Activated T-cell treated with anti-CD3 and anti-CD28 coated beads, Interleukin-2, amount 50 U/mL, for 4 hours (primary cell): ENCODE data around the gene THNSL1. TPM values are rescaled to one million over a fixed set of nuclear protein-coding genes. Genes with fewer than 3 reads are reported as not detected.

ENCODE experiments used
- ATAC-seq, 2 donors: fragments of 200-7000 bp; cut with Tn5 transposase; one replicate each; pipeline ENCODE4 v1.10.0; 2021
- DNase-seq: peaks from one replicate; pipeline ENCODE4 v3.0.0-alpha.2; 2020
- H3K27me3 Mint-ChIP-seq: one replicate; pipeline ENCODE4 v1.8.0; 2021; ENCODE audit warnings: low read depth, mixed read lengths
- H3K36me3 Mint-ChIP-seq: one replicate; pipeline ENCODE4 v1.8.0; 2022; ENCODE audit warnings: mixed read lengths; ENCODE audit not compliant: insufficient read depth
- H3K4me1 Mint-ChIP-seq: one replicate; pipeline ENCODE4 v1.8.0; 2021; ENCODE audit warnings: low read depth, mixed read lengths
- H3K4me3 Mint-ChIP-seq: one replicate; pipeline ENCODE4 v1.8.0; 2021; ENCODE audit warnings: mild to moderate bottlenecking, moderate library complexity, mixed read lengths
- H3K9me3 Mint-ChIP-seq: one replicate; pipeline ENCODE4 v1.8.0; 2021; ENCODE audit warnings: mixed read lengths
- total RNA-seq, 3 donors: library from RNA; stranded (reverse); gene quantifications; one replicate each; pipeline ENCODE4 v1.2.1, GENCODE V29; 2021

The THNSL1 gene
- total RNA-seq, 3 donors from 2014 or later: 3.4 to 4.8 (median 4.0) TPM

- DNase-seq: no peak
- Mint-ChIP-seq H3K36me3 (peaks cover 13% of the 10 kb centered on the region), H3K9me3 (no peaks in the 10 kb centered on the region), H3K27me3 (no peaks in the 10 kb centered on the region), H3K4me1 (no peaks in the 10 kb centered on the region), H3K4me3 (no peak overlapping the region)
- ATAC-seq: no peak
Measured at GRCh38 chr10:25024528-25024927, 8.1 kb downstream of the THNSL1 start.

GRCh38 chr10:25026463-25026862 is 10.1 kb downstream of the THNSL1 start:
- Mint-ChIP-seq H3K36me3 (peaks cover 15% of the 10 kb centered on the region), H3K4me3 (no peak overlapping the region), H3K4me1 (no peaks in the 10 kb centered on the region), H3K9me3 (peaks cover 4% of the 10 kb centered on the region), H3K27me3 (no peaks in the 10 kb centered on the region)
- ATAC-seq (no peak), DNase-seq (no peak)

GRCh38 chr10:25028711-25029110 is 12.3 kb downstream of the THNSL1 start:
- Mint-ChIP-seq H3K9me3 (peaks cover 4% of the 10 kb centered on the region), H3K4me3 (no peak overlapping the region), H3K4me1 (no peaks in the 10 kb centered on the region), H3K27me3 (no peaks in the 10 kb centered on the region), H3K36me3 (peaks cover 8% of the 10 kb centered on the region)
- DNase-seq (no peak), ATAC-seq (no peak)

- DNase-seq (no peak), ATAC-seq (no peak)
- H3K27me3 Mint-ChIP-seq: no peaks in the 10 kb centered on the region
- no peak overlapping the region for H3K4me3 Mint-ChIP-seq
- H3K4me1 Mint-ChIP-seq: no peaks in the 10 kb centered on the region
- peaks cover 4% of the 10 kb centered on the region for H3K9me3 Mint-ChIP-seq
- H3K36me3 Mint-ChIP-seq: peaks cover 2% of the 10 kb centered on the region
Measured at GRCh38 chr10:25029519-25029918, 13.1 kb downstream of the THNSL1 start.

GRCh38 chr10:25036381-25036780 is 20.0 kb downstream of the THNSL1 start:
- no peaks in the 10 kb centered on the region for H3K9me3 Mint-ChIP-seq
- H3K4me3 Mint-ChIP-seq: no peak overlapping the region
- ATAC-seq (no peak), DNase-seq (no peak)
- H3K27me3 Mint-ChIP-seq: peaks cover 22% of the 10 kb centered on the region
- peaks cover 2% of the 10 kb centered on the region for H3K4me1 Mint-ChIP-seq
- no peaks in the 10 kb centered on the region for H3K36me3 Mint-ChIP-seq

GRCh38 chr10:25038325-25038724 is 21.9 kb downstream of the THNSL1 start:
- no peak for DNase-seq
- no peaks in the 10 kb centered on the region for H3K9me3 Mint-ChIP-seq
- peaks cover 25% of the 10 kb centered on the region for H3K27me3 Mint-ChIP-seq
- peaks cover 2% of the 10 kb centered on the region for H3K4me1 Mint-ChIP-seq
- ATAC-seq: no peak
- H3K4me3 Mint-ChIP-seq: no peak overlapping the region
- no peaks in the 10 kb centered on the region for H3K36me3 Mint-ChIP-seq

GRCh38 chr10:25039531-25039930 is 23.1 kb downstream of the THNSL1 start:
- Mint-ChIP-seq H3K4me3 (no peak overlapping the region), H3K9me3 (no peaks in the 10 kb centered on the region), H3K36me3 (no peaks in the 10 kb centered on the region), H3K4me1 (peaks cover 2% of the 10 kb centered on the region), H3K27me3 (peaks cover 25% of the 10 kb centered on the region)
- ATAC-seq: no peak
- DNase-seq: no peak

GRCh38 chr10:25046641-25047040 is 30.2 kb downstream of the THNSL1 start:
- ATAC-seq (no peak), DNase-seq (no peak)
- no peaks in the 10 kb centered on the region for H3K9me3 Mint-ChIP-seq
- peaks cover 24% of the 10 kb centered on the region for H3K27me3 Mint-ChIP-seq
- H3K4me3 Mint-ChIP-seq: no peak overlapping the region
- no peaks in the 10 kb centered on the region for H3K36me3 Mint-ChIP-seq
- no peaks in the 10 kb centered on the region for H3K4me1 Mint-ChIP-seq

- ATAC-seq (no peak), DNase-seq (no peak)
- no peaks in the 10 kb centered on the region for H3K36me3 Mint-ChIP-seq
- H3K27me3 Mint-ChIP-seq: peaks cover 24% of the 10 kb centered on the region
- no peaks in the 10 kb centered on the region for H3K4me1 Mint-ChIP-seq
- H3K9me3 Mint-ChIP-seq: no peaks in the 10 kb centered on the region
- no peak overlapping the region for H3K4me3 Mint-ChIP-seq
Measured at GRCh38 chr10:25047088-25047487, 30.7 kb downstream of the THNSL1 start.

- no peak for ATAC-seq
- H3K4me3 Mint-ChIP-seq: no peak overlapping the region
- H3K36me3 Mint-ChIP-seq: no peaks in the 10 kb centered on the region
- DNase-seq: no peak
- H3K4me1 Mint-ChIP-seq: no peaks in the 10 kb centered on the region
- no peaks in the 10 kb centered on the region for H3K9me3 Mint-ChIP-seq
- H3K27me3 Mint-ChIP-seq: peaks cover 24% of the 10 kb centered on the region
Measured at GRCh38 chr10:25047591-25048301, 31.3 kb downstream of the THNSL1 start.

GRCh38 chr10:25048450-25048849 is 32.0 kb downstream of the THNSL1 start:
- no peak for DNase-seq
- Mint-ChIP-seq H3K4me1 (no peaks in the 10 kb centered on the region), H3K9me3 (no peaks in the 10 kb centered on the region), H3K4me3 (no peak overlapping the region), H3K27me3 (peaks cover 24% of the 10 kb centered on the region), H3K36me3 (no peaks in the 10 kb centered on the region)
- ATAC-seq: no peak

- H3K36me3 Mint-ChIP-seq: no peaks in the 10 kb centered on the region
- no peaks in the 10 kb centered on the region for H3K9me3 Mint-ChIP-seq
- H3K4me3 Mint-ChIP-seq: no peak overlapping the region
- H3K4me1 Mint-ChIP-seq: no peaks in the 10 kb centered on the region
- peaks cover 20% of the 10 kb centered on the region for H3K27me3 Mint-ChIP-seq
- DNase-seq (no peak), ATAC-seq (no peak)
Measured at GRCh38 chr10:25049966-25050365, 33.6 kb downstream of the THNSL1 start.

GRCh38 chr10:25050402-25050801 is 34.0 kb downstream of the THNSL1 start:
- ATAC-seq: no peak
- Mint-ChIP-seq H3K4me1 (no peaks in the 10 kb centered on the region), H3K36me3 (no peaks in the 10 kb centered on the region), H3K27me3 (peaks cover 19% of the 10 kb centered on the region), H3K4me3 (no peak overlapping the region), H3K9me3 (no peaks in the 10 kb centered on the region)
- DNase-seq: no peak

- no peaks in the 10 kb centered on the region for H3K9me3 Mint-ChIP-seq
- DNase-seq: no peak
- no peaks in the 10 kb centered on the region for H3K4me1 Mint-ChIP-seq
- H3K27me3 Mint-ChIP-seq: peaks cover 17% of the 10 kb centered on the region
- H3K4me3 Mint-ChIP-seq: no peak overlapping the region
- ATAC-seq: no peak
- H3K36me3 Mint-ChIP-seq: no peaks in the 10 kb centered on the region
Measured at GRCh38 chr10:25052012-25052411, 35.6 kb downstream of the THNSL1 start.

- no peaks in the 10 kb centered on the region for H3K9me3 Mint-ChIP-seq
- no peaks in the 10 kb centered on the region for H3K36me3 Mint-ChIP-seq
- no peaks in the 10 kb centered on the region for H3K27me3 Mint-ChIP-seq
- H3K4me1 Mint-ChIP-seq: no peaks in the 10 kb centered on the region
- ATAC-seq (no peak), DNase-seq (no peak)
- H3K4me3 Mint-ChIP-seq: no peak overlapping the region
Measured at GRCh38 chr10:25056726-25057125, 40.3 kb downstream of the THNSL1 start.
